LNCaP clone FGC (cell line): ENCODE measurements around the gene CA10.

Experiments
- DNase-seq: peaks from one replicate; pipeline ENCODE4 v3.0.0-alpha.2; 2011; ENCODE audit warnings: low read depth
- H3K4me3 ChIP-seq: 2 replicates; pipeline ENCODE4 v1.5.1; 2011; ENCODE audit warnings: mild to moderate bottlenecking, low read depth, low read length, control low read depth
- TF ChIP-seq, protein P1 (sequence below): IDR thresholded peaks from 2 replicates; pipeline ENCODE4 v1.5.1; 2012; ENCODE audit warnings: mild to moderate bottlenecking; ENCODE audit not compliant: control insufficient read depth, insufficient read depth; ENCODE audit errors: extremely low read depth

Gene CA10

DNA sequence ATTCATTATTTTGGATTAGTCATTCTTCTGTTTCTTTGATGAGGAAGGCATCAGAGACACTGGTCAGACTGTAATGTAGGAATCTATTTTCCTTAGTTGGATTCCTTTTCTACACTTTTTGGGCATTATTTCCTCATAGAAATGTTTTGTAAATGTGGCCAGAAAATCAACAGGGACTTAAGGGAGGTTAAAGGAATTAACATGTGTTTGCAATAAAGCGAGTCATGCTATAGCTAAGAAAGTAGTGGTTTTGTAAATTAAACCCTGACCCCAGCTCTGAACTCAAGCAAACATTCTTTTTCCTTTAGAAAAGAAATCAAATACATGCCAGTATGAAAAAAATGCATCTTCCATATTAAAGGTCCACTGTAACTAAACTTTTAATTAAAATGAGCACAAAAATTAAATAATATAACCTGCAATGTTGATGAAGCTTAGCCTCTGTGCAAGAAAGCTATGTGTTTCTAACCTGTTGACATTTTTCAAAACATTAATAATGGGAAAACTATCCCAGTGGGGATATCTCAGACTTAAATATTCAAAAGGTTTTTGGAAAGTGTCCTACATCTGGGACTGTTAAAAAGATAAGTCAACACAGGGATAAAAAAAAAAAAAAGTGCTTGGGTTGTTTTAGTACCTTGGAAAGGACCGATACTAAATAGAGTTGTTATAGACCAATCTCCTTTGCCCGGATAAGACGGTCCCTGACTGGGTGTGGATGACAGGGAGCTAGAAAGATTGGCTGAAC is 428.0 kb downstream of the CA10 start:
- no peak for DNase-seq
- TF ChIP-seq, protein P1, sequence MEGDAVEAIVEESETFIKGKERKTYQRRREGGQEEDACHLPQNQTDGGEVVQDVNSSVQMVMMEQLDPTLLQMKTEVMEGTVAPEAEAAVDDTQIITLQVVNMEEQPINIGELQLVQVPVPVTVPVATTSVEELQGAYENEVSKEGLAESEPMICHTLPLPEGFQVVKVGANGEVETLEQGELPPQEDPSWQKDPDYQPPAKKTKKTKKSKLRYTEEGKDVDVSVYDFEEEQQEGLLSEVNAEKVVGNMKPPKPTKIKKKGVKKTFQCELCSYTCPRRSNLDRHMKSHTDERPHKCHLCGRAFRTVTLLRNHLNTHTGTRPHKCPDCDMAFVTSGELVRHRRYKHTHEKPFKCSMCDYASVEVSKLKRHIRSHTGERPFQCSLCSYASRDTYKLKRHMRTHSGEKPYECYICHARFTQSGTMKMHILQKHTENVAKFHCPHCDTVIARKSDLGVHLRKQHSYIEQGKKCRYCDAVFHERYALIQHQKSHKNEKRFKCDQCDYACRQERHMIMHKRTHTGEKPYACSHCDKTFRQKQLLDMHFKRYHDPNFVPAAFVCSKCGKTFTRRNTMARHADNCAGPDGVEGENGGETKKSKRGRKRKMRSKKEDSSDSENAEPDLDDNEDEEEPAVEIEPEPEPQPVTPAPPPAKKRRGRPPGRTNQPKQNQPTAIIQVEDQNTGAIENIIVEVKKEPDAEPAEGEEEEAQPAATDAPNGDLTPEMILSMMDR: no peak

DNA sequence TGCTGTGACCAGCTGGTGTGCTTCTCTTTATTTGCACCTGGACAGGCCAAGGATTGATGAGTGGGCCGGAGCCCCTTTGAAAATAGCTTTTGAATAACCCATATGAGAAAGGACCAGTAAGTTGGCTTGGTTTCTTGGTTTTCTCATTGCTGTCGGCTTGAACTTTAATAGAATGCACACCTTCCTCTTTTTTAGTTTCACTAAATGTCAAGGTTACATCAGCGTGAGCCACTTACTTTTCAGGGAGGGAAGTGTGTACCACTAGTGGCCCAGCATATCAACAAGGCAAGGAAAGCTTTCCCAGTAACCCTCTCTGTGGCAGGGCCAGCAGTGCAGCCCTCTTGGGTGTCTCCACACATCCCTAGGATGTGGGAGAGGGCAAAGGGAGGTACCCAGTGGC is 433.3 kb downstream of the CA10 start:
- no peak for DNase-seq
- TF ChIP-seq, protein P1: no peak
- H3K4me3 ChIP-seq: no peak overlapping the region

More for the DNA sequence above, 428.0 kb downstream of the CA10 start:
- H3K4me3 ChIP-seq: no peak overlapping the region

DNA sequence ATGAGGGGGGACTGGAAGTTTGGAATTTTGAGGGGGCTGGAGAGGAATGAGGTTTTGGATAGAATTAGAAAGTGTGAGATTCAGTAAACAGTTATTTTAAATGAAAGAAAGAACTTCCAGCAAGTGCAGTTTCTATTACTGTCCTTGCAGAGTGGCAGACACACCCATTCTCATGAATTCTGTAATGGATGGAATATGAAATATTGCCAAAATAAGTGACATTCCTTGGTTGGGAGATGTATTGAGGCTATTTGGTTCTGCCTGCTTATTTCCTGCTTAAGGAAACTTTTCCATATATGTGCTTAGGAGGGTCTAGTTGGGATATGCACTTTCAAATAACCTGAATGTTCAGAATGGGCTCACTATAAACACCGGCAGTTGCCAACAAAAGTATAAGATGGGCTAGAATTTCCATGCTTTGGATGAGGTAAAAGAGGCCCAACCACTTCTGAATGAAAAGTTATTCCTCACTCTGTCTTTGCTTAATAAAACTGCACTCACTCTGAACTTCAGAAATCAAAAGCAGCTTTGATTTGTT is 434.4 kb downstream of the CA10 start:
- no peak overlapping the region for H3K4me3 ChIP-seq
- DNase-seq: no peak
- TF ChIP-seq, protein P1: no peak

DNA sequence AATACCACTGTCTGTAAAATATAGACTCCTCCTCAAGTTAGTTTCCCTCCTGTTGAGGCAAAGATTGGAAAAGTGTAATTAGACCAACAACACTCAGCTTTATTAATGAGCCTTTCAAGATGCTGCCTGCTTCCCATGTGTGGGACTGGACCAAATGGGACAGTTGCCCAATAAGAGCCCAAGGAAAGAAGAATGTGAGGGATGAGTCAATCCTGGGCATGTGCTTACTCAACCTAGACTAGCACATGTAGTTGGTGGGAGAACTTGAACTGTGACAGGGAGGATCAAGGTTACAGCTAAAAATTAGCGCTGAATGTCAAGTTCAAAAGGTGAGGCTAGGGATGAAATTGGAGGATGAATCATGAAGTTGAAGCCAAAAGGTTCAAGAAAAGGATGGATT is 435.5 kb downstream of the CA10 start:
- no peak for DNase-seq
- TF ChIP-seq, protein P1: no peak
- no peak overlapping the region for H3K4me3 ChIP-seq

DNA sequence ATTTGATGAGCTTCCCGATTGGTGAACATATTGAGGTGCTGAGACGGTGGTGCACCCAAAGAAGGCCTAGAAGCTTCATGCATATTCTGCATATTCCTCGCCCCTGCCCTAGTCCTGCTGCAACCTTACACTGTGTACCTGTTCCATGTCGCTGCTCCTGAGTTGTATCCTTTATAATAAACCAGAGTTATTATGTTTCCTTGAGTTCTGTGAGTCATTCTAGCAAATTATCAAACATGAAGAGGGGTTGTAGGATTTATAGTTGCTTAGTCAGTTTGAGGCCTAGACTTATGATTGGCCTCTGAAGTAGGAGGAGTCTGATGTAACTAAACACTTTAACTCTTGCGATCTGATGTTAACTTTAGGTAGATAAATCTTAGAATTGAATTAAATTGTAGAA is 436.8 kb downstream of the CA10 start:
- no peak for DNase-seq
- TF ChIP-seq, protein P1: no peak
- H3K4me3 ChIP-seq: no peak overlapping the region

DNA sequence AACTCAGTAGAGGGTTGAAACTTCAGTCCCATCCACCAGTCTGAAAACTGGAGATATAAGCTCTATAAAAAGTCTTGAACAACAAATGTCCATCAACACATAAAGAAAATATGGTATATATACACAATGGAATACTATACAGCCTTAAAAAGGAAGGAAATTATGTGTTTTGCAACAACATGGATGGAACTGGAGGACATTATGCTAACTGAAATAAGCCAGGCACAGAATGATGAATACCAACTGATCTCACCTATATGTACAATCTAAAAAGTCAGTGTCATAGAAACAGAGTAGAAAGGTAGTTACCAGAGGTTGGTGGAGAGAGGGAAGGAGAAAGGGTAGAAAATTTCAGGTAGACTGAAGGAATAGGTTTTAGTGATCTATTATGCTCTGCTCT is 438.1 kb downstream of the CA10 start:
- no peak for DNase-seq
- no peak overlapping the region for H3K4me3 ChIP-seq
- TF ChIP-seq, protein P1: no peak

DNA sequence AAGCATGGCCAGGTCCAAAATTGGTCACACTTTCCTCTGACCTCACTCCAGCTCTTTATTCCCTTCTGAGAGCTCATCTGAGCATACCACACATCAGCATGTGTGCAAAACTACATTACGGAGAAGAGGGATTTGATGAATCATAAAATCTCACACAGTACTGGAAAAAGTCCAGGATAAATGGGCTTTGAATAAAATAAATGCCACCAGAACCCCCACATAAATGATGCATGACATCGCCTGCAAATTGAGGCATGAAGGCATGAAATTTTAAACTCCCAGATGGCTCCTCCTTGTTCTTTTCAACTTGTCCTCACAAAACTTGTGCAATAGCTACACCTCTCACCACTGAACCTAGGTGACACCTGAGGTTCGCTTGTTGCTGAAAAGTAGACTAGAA is 439.5 kb downstream of the CA10 start:
- no peak for DNase-seq
- TF ChIP-seq, protein P1: no peak
- no peak overlapping the region for H3K4me3 ChIP-seq
